EH (cell line): ENCODE data around the gene ASCC3.

Experiments used
- DNase-seq: peaks from one replicate; pipeline ENCODE4 v3.0.0-alpha.2; 2015; ENCODE audit warnings: low read depth

Gene ASCC3, protein sequence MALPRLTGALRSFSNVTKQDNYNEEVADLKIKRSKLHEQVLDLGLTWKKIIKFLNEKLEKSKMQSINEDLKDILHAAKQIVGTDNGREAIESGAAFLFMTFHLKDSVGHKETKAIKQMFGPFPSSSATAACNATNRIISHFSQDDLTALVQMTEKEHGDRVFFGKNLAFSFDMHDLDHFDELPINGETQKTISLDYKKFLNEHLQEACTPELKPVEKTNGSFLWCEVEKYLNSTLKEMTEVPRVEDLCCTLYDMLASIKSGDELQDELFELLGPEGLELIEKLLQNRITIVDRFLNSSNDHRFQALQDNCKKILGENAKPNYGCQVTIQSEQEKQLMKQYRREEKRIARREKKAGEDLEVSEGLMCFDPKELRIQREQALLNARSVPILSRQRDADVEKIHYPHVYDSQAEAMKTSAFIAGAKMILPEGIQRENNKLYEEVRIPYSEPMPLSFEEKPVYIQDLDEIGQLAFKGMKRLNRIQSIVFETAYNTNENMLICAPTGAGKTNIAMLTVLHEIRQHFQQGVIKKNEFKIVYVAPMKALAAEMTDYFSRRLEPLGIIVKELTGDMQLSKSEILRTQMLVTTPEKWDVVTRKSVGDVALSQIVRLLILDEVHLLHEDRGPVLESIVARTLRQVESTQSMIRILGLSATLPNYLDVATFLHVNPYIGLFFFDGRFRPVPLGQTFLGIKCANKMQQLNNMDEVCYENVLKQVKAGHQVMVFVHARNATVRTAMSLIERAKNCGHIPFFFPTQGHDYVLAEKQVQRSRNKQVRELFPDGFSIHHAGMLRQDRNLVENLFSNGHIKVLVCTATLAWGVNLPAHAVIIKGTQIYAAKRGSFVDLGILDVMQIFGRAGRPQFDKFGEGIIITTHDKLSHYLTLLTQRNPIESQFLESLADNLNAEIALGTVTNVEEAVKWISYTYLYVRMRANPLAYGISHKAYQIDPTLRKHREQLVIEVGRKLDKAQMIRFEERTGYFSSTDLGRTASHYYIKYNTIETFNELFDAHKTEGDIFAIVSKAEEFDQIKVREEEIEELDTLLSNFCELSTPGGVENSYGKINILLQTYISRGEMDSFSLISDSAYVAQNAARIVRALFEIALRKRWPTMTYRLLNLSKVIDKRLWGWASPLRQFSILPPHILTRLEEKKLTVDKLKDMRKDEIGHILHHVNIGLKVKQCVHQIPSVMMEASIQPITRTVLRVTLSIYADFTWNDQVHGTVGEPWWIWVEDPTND (N-terminal part only)

DNA sequence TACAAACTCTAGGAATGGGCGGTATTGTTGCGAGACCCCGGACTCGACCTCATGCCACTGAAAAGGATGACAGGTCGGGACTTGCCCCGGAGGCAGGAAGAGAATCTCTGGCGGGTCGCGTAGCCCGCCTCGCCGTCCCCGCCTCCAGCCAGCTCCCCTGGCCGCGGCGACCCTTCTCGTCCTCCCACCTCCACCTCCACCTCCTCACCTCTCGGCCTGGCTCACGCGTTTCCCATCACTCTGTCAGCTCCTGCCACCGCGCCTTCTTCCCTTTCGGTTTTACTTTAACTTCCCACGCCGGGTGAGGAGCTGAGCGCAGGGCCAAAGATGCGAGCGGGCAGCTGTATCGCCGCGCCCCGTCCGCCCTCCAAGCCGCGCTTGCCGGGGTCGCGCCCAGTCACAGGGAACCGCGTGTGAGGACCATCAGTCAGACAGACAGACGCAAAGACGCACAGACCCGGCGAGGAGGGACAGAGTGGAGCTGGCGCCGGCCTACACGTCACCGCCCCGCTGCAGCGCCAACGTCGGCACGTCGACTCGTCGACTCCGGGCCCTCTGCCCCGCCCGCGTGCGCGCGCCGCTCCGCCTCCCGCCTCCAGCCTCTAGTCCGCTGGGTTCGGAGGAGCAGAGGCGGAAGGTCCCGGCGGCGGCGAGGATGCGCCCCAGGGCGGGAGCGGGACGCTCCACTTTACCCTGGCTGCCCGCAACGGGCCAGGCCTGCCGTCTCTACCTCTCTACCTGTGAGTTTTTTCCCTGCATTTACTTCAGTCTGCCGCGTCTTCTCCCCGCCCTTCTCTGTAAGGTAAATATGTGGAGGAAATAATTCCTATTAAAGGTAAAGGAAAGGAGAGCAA lies at the start of gene ASCC3:
Gene ASCC3, minus strand, starts transcription at position 477 of the 854 bp plus-strand sequence. CDS start 13,332 bp downstream, outside the sequence.
- DNase-seq = peak; percentile 95

DNA sequence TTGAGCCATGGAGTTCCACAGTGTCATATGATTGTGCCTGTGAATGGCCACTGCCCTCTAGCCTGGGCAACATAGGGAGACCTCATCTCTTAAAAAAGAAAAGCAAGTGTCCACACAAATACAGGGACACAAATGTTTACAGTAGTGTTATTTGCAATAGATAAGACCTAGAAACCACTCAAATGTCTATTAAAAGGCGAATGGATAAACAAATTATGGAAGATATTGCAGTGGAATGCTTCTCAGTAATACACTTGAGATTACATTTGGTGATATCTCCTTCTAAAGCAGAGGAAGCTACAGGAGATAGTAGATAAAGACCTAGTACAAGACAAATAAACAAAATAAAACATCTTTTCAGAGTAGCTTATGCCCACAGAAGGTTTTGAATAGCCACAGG lies 44.6 kb upstream of the ASCC3 start:
- no peak for DNase-seq

DNA sequence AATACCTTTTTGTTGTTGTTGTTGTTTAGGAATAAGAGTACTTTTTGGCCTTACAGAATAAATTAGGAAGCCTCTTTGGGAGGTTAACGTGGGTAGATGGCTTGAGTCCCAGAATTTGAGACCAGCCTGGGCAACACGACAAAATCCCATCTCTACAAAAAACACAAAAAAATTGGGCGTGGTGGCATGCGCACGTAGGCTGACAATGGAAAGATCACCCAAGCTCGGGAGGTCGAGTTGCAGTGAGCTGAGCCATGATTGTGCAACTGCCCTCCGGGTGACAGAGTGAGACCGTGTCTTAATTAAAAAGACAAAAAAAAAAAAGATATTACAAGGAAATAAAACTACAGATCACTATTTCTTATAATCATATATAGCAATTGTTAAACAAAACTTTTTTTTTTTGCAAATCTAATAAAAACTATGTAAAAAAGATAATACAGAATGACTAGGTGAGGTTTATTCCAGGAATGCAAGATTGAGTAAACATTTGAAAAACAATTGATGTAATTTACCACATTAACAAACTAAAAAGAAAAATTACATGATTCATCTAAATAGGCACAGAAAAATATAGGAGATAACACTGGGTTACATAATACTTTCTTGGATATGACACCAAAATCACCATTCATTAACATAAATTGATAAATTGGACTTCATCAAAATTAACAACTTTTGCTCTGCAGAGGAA lies 43.6 kb upstream of the ASCC3 start:
- DNase-seq = no peak

DNA sequence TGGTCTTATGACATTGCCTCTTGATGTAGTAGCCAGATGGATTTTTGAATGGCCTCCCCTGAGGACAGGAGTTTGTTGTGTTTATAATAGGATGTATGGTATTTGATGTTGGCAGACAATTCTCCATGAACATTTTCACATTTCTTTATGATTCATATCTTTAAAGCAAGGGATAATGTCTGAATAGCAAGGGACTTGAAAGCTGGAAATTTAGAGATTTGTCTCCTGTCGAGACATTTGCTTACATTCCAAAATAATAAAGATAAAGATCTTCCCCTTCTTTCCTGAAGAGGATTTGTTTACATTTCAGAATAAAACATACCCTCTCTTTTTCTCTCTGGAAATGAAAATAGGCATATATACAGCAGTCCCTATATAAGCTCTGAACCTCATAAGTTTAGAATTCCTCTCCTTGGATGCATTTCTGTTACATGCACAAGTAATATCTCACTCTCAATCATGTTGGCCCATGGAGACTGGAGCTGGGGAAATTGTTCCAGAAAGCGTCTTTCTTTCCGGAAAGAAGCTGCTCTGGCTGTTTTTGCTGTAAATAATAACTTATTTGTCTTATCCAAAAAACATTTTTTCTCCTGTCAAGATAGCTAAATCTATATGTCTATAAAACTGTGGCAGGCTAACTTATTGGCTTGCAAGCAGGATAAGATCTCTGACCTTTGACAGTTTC lies 42.5 kb upstream of the ASCC3 start:
- DNase-seq = peak; percentile 54

DNA sequence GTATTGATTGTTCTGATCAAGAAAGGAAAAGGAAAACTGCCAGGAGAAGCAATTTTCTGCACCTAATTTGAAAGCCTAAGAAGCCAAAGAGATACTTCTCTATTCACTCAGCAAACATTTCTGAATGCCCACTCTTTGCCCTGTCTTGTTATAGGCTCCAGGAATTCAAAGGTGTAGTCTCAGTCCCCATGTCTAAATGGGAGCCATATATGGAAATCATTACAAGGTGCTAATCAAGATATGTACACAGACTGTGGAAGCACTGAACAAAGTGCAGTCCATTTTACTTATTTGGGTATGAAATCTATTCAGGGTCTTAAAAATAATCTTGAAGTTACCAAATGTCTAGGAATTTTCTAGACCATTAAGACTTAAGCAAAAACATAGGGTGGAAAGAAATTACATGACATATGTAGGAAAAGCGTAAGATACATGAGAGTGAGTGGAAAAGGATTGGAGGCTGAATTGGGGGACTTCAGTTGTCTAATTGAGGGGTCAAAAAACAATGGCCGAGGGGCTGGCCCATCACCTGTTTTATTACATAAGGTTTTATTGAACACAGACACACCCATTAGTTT lies 39.0 kb upstream of the ASCC3 start:
- DNase-seq = no peak

DNA sequence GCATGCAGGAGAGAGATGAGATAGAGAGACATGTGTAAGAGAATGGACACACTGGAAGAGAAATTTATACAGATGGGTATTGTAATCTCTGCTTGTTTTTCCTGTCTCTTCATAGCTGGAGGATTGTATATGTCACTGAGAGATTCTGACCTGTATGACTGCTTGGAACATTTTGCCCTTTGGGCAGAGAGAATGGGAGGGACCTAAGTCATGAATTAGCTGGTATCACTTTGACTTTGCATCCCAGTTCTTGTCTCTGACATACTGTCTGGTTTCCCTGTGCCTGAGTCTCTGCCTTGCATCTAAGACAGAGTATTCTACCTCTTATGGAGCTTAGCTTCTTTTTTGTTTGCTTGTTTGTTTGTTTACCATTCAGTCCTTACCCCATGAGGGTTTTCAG lies 37.0 kb upstream of the ASCC3 start:
- DNase-seq = no peak

DNA sequence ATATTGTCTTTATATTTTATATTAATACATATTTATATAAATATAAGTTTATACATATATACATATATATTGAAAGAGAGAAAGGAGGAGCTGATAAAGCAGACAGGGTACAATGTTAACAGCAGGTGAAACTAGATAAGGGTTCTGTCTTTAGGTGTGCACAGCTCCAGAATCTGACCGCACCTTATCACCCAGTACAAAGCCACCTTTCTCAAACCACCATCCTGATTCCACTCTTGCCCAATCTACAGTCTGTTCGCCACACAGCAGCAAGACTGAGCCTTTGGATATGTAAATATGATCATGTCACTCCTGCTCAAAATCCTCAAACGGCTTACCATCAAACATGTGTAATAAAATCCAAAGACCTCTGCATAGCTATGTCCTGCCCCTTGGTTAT lies 34.7 kb upstream of the ASCC3 start:
- DNase-seq = no peak

DNA sequence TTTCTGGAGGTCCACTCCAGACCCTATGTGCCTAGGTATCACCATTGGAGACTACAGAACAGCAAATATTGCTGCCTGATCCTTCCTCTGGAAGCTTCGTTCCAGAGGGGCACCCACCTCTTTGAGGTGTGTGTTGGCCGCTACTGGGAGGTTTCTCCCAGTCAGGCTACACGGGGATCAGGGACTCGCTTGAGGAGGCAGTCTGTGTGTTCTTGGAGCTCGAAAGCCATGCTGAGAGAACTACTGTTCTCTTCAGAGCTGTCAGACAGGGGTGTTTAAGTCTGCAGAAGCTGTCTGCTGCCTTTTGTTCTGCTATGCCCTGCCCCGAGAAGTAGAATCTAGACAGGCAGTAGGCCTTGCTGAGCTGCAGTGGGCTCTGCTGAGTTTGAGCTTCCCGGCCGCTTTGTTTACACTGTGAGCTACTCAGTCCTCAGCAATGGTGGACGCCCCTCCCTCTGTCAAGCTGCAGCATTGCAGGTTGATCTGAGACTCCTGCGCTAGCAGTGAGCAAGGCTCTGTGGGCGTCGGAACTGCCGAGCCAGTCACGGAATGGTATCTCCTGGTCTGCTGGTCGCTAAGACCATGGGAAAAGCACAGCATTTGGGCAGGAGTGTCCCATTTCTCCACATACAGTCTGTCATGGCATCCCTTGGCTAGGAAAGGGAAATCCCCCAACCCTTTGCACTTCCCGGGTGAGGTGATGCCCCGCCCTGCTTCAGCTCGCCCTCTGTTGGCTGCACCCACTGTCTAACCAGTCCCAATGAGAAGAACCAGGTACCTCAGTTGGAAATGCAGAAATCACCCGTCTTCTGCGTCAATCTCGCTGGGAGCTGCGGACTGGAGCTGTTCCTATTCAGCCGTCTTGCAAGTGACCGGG lies 32.5 kb upstream of the ASCC3 start:
- DNase-seq = no peak

DNA sequence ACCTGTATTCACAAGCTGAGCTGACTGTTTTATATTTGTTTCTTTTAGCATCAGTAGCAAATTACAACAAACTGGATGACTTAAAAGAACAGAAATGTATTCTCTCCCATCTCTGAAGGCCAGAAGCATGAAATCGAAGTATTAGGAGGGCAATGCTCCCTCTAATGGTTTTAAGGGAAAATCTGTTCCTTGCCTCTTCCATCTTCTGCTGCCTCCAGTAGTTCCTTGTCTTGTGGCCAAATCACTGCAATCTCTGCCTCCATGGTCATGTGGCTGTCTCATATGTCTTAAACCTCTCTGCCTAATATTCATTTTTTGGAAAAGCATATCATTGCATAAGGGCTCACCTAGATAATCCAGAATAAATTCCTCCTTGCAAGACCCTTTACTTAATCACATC lies 25.2 kb upstream of the ASCC3 start:
- DNase-seq = peak; percentile 28

DNA sequence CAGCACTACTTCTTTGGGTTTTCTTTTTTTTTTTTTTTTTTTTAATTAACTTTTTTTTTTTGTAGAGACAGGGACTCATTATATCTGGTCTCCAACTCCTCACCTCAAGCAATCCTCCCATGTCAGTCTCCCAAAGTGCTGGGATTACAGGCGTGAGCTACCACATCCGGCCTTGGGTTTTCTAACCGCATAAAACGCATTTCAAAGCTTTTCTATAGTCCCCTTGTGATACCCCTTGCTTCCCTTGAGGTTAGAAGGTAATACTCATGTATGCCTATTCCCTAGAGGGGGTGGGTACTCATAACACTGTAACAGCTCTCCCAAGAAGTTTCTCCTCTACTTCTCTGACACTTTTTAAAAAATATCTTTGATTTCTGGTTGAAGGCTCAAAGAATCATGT lies 23.9 kb upstream of the ASCC3 start:
- no peak for DNase-seq

DNA sequence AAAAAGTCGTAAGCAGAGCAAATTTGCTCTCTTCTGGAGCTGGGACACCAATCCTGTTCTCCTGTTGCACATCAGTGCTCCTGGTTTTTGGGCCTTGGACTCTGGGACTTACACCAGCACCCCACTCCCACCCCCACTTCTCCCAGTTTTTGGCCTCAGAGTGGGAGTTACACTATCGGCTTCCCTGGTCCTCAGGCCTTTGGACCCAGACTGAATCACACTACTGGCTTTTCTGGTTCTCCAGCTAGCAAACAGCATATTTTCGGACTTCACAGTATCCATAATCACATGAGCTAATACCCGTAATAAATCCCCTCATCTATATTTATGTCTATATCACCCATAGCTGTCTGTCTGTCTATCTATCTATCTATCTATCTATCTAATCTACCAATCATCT lies 23.2 kb upstream of the ASCC3 start:
- DNase-seq = no peak

DNA sequence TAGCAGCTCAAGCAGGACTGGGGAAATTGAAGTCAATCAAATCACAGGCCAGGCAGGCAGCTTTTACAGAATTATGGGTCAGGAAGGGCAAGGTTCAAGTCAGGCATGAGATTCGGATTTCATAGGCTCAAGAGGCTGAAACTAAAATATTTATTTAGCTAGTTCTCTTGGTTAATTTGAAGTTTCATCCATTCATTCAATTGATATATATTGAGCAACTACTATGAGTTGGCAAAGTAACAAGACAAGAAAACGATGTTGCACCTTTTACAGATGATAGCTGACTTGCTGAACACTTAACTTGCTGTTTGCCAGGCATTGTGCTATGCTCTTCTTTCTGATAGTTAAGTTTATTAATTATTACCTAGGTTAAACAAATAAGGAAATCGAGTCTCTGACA lies 20.5 kb upstream of the ASCC3 start:
- no peak for DNase-seq

DNA sequence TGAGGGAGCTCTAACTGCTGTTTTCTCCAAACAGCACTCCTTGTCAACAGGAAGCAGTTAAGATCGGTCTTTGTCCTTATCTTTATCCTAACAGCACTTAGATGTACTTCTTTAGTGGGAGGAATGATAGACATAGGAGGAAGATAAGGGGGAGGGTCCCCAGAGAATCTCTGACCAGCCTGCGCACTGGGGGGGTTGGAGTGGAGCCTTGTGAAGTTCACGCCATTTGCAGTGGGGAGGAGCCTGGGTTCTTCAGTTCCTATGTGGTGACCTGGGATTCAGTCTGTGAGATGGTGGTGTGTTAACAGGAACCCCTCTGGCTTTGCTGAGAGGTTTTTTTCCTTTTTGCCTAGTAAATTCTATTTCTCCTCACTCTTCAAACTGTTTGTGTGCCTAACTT lies 18.1 kb upstream of the ASCC3 start:
- DNase-seq = no peak

DNA sequence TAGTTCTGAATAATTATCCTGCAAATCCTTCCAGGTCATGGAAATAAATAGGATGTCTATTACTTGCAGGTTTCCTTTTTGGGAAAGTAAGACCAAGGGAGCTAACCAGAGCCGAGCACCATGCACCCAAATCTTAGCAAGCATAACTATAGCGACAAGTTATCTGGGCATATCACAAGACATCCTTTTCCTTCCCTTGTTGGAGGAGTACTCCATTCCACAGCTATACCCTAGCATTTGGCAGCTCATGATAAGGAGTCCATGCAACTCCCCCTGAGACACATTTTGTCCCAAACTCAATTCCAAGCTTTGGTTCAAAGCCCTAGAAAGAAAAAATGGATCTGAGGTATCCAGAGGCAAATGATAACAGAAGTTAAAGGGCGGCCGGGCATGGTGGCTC lies 16.5 kb upstream of the ASCC3 start:
- DNase-seq = no peak

DNA sequence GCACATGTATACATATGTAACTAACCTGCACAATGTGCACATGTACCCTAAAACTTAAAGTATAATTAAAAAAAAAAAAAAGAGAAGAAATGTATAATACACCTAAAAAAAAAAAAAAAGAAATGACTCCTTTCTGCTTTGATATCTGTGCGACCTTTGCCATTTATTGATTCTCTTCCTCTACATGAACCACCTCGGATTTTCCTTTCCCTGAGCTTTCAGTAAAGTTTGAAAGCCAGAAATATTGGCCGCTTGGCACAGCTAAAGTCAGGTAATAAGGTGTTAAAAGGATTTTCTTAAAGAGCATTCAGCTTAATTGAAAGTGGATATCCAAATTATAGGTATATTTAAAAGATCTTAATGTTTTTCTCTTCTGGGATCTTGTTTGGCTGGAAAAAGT lies 12.6 kb upstream of the ASCC3 start:
- DNase-seq = no peak

DNA sequence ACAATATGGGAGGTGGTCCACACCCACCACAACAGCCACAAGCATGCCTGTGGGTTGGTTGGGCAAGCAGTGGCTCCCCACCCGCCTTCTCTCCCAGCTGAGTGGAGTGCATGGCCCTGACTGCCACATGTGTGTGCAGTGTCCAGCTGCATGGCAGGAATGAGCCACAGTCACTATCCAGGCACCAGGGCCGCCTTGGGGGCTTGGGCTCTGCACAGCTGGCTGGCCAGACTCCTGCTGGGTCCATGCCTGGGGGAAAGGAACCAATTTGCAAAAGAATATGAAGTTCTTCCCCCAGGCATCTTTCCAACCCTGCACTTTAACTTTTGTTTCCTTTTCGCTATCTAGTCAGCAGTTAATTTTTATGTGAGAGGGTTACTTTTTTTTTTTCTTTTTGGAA lies 11.6 kb upstream of the ASCC3 start:
- DNase-seq = peak; percentile 53

DNA sequence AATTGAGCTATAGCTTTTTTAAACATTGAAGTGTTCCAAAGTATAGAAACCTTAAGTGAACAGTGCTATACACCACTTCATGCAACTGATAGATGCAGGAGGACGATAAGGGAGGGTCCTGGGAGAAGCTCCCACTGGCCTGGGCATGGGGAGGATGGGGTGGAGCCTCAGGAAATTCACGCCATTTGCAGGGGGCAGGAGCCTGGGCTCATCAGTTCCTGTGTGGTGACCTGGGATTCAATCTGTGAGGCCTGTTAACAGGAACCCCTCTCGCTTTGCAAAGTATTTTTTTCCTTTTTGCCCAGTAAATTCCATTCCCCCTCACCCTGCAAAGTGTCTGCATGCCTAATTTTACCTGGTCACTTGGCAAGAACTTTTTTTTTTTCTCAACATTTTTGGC lies 11.0 kb upstream of the ASCC3 start:
- DNase-seq = no peak

DNA sequence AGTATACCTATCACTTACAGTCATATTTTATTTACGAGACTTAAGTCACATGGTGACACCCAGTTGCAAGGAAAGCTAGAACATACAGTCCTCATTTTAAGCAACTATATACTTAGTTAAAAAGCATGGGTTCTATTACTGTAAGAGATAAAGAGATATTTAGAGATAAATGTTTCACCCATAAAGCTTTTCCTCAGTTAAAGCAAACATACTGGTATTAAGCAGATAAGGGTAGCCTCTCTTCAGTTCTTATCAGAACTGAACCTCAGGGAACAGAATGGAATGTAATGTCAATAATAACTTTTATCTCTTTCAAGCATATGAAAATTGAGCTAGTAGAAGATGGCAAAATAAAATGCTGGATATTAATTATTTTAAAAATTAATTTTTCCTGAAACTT lies 9.9 kb upstream of the ASCC3 start:
- DNase-seq = no peak

DNA sequence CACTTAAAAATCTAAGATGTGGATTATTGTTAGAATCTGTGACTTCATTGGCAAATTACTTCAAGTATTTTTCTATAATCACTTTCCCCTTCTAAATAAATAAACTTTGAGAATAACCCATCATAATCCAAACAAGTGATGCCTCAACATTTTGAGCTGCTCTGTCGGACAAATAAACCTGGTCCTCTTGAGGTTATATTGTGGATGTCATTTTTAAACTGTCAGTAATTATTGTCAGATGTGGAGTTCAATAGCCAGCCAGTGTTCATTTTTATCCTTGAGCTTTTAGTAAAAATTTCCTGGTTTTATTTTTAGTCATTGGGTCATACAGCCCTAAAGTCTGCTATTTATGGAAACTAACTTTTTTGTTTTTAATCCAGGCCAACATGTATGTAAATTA lies 9.5 kb upstream of the ASCC3 start:
- DNase-seq = peak; percentile 72
